H9 (cell line): ENCODE results near the gene SART1. TPM values are rescaled to one million over a fixed set of nuclear protein-coding genes. Genes with fewer than 3 reads are reported as not detected.
A peak's percentile ranks its signal among the peaks of the same experiment; 100 is the strongest.

Source experiments
- DNase-seq: peaks from one replicate; pipeline ENCODE4 v3.0.0-alpha.2; 2017
- H2AFZ ChIP-seq: one replicate; pipeline ENCODE4 v1.6.1; 2013; ENCODE audit warnings: mild to moderate bottlenecking, low read length, control low read depth, moderate library complexity
- H2AK5ac ChIP-seq: 2 replicates; pipeline ENCODE4 v1.6.1; 2013; ENCODE audit warnings: low read length, control low read depth, mixed read lengths; ENCODE audit not compliant: insufficient read length
- H2BK120ac ChIP-seq: one replicate; pipeline ENCODE4 v1.6.1; 2013; ENCODE audit warnings: low read depth, mild to moderate bottlenecking, low read length, control low read depth, inconsistent platforms; ENCODE audit not compliant: poor library complexity, severe bottlenecking
- H2BK12ac ChIP-seq: 2 replicates; pipeline ENCODE4 v1.6.1; 2013; ENCODE audit warnings: low read length, control low read depth, mixed read lengths, low read depth; ENCODE audit not compliant: insufficient read length
- H2BK15ac ChIP-seq: 2 replicates; pipeline ENCODE4 v1.6.1; 2013; ENCODE audit warnings: low read depth, low read length, control low read depth
- H2BK20ac ChIP-seq: one replicate; pipeline ENCODE4 v1.6.1; 2013; ENCODE audit warnings: low read depth, mild to moderate bottlenecking, low read length, control low read depth, inconsistent platforms; ENCODE audit not compliant: poor library complexity, severe bottlenecking
- H2BK5ac ChIP-seq: 2 replicates; pipeline ENCODE4 v1.6.1; 2013; ENCODE audit warnings: low read length, control low read depth, mixed read lengths; ENCODE audit not compliant: insufficient read length
- H3K14ac ChIP-seq: 2 replicates; pipeline ENCODE4 v1.6.1; 2013; ENCODE audit warnings: low read length, control low read depth; ENCODE audit not compliant: insufficient read depth
- H3K18ac ChIP-seq: 2 replicates; pipeline ENCODE4 v1.6.1; 2013; ENCODE audit warnings: low read depth, mild to moderate bottlenecking, mixed read lengths, low read length, control low read depth; ENCODE audit not compliant: insufficient read length
- H3K23ac ChIP-seq: 2 replicates; pipeline ENCODE4 v1.6.1; 2013; ENCODE audit warnings: low read length, control low read depth, mixed read lengths, low read depth; ENCODE audit not compliant: insufficient read length
- H3K23me2 ChIP-seq: 2 replicates; pipeline ENCODE4 v1.6.1; 2013; ENCODE audit warnings: low read depth, mild to moderate bottlenecking, mixed read lengths, low read length, control low read depth; ENCODE audit not compliant: insufficient read length, poor library complexity, severe bottlenecking
- H3K27ac ChIP-seq: 2 replicates; pipeline ENCODE4 v1.5.1; 2013; ENCODE audit warnings: low read length, control low read depth, mixed read lengths, low read depth; ENCODE audit not compliant: insufficient read length
- H3K27me3 ChIP-seq: 2 replicates; pipeline ENCODE4 v1.6.1; 2013; ENCODE audit warnings: low read length, control low read depth, inconsistent platforms; ENCODE audit not compliant: insufficient read depth
- H3K4ac ChIP-seq: 2 replicates; pipeline ENCODE4 v1.6.1; 2013; ENCODE audit warnings: low read depth, mild to moderate bottlenecking, control low read depth, inconsistent platforms, low read length, moderate library complexity
- H3K4me1 ChIP-seq: 2 replicates; pipeline ENCODE4 v1.6.1; 2013; ENCODE audit warnings: low read length, control low read depth, inconsistent platforms; ENCODE audit not compliant: insufficient read depth
- H3K4me2 ChIP-seq: 2 replicates; pipeline ENCODE4 v1.6.1; 2013; ENCODE audit warnings: low read length, control low read depth, mixed read lengths; ENCODE audit not compliant: insufficient read length, insufficient read depth
- H3K56ac ChIP-seq: 2 replicates; pipeline ENCODE4 v1.6.1; 2013; ENCODE audit warnings: low read depth, mild to moderate bottlenecking, mixed read lengths, low read length, control low read depth; ENCODE audit not compliant: insufficient read length
- H3K79me1 ChIP-seq: 2 replicates; pipeline ENCODE4 v1.6.1; 2013; ENCODE audit warnings: low read depth, mild to moderate bottlenecking, moderate library complexity, low read length, control low read depth, inconsistent platforms; ENCODE audit not compliant: insufficient read depth, poor library complexity, severe bottlenecking
- H3K79me2 ChIP-seq: 2 replicates; pipeline ENCODE4 v1.6.1; 2013; ENCODE audit warnings: low read length, control low read depth, inconsistent platforms; ENCODE audit not compliant: insufficient read depth
- H3K9ac ChIP-seq: 2 replicates; pipeline ENCODE4 v1.6.1; 2013; ENCODE audit warnings: low read length, control low read depth, mixed read lengths; ENCODE audit not compliant: insufficient read length; ENCODE audit errors: extremely low read depth
- H3K9me3 ChIP-seq: one replicate; pipeline ENCODE4 v1.6.1; 2013; ENCODE audit warnings: low read depth, low read length, inconsistent platforms; ENCODE audit not compliant: control insufficient read depth
- H3T11ph ChIP-seq: one replicate; pipeline ENCODE4 v1.6.1; 2013; ENCODE audit warnings: mild to moderate bottlenecking, low read length, control low read depth, inconsistent platforms
- H4K20me1 ChIP-seq: one replicate; pipeline ENCODE4 v1.6.1; 2013; ENCODE audit not compliant: control insufficient read depth, insufficient read length, insufficient read depth
- H4K5ac ChIP-seq: 2 replicates; pipeline ENCODE4 v1.6.1; 2013; ENCODE audit warnings: low read depth, mild to moderate bottlenecking, mixed read lengths, low read length, control low read depth; ENCODE audit not compliant: insufficient read length
- H4K8ac ChIP-seq: replicated peaks from 2 replicates; pipeline ENCODE4 v1.6.1; 2013; ENCODE audit warnings: low read length, control low read depth, mixed read lengths, low read depth; ENCODE audit not compliant: insufficient read length
- H4K91ac ChIP-seq: 2 replicates; pipeline ENCODE4 v1.6.1; 2013; ENCODE audit warnings: low read depth, mild to moderate bottlenecking, moderate library complexity, mixed read lengths, low read length, control low read depth; ENCODE audit not compliant: insufficient read length
- H3K27ac Mint-ChIP-seq, 3 experiments: 2 replicates in 2 of 3; 3 replicates in 1 of 3; pipeline ENCODE4 v1.8.0; 2020 to 2021; ENCODE audit warnings: mixed read lengths in 3 of 3, mild to moderate bottlenecking in 1 of 3, moderate library complexity in 1 of 3
- H3K27me3 Mint-ChIP-seq: 2 replicates; pipeline ENCODE4 v1.8.0; 2021; ENCODE audit warnings: low read depth, mild to moderate bottlenecking, moderate library complexity, mixed read lengths
- H3K36me3 Mint-ChIP-seq, 3 experiments: 2 replicates in 2 of 3; 3 replicates in 1 of 3; pipeline ENCODE4 v1.8.0; 2020 to 2021; ENCODE audit warnings: low read depth in 3 of 3, mixed read lengths in 3 of 3; ENCODE audit not compliant: insufficient read depth in 1 of 3
- H3K4me1 Mint-ChIP-seq, 2 experiments: 2 replicates each; pipeline ENCODE4 v1.8.0; 2020; ENCODE audit warnings: mixed read lengths in 2 of 2
- H3K4me3 Mint-ChIP-seq, 2 experiments: 2 replicates in 1 of 2; 3 replicates in 1 of 2; pipeline ENCODE4 v1.8.0; 2020 to 2021; ENCODE audit warnings: mild to moderate bottlenecking in 2 of 2, mixed read lengths in 2 of 2, moderate library complexity in 1 of 2
- H3K9me3 Mint-ChIP-seq, 2 experiments: 2 replicates in 1 of 2; 3 replicates in 1 of 2; pipeline ENCODE4 v1.8.0; 2020; ENCODE audit warnings: mild to moderate bottlenecking in 2 of 2, mixed read lengths in 2 of 2, moderate library complexity in 1 of 2
- WGBS: extraction: QIAGEN DNeasy Blood & Tissue Kit; methylation state at CpG from one replicate; pipeline ENCODE4 v1.1.7; 2013; ENCODE audit warnings: missing lambda C conversion rate, low lambda C conversion rate, mixed read lengths; ENCODE audit not compliant: insufficient read length; ENCODE audit errors: extremely low coverage; 5-methylcytosine and 5-hydroxymethylcytosine counted together
- total RNA-seq: library from RNA; stranded (reverse); gene quantifications from 2 replicates; pipeline ENCODE4 v1.2.1, GENCODE V29; 2021
- TF ChIP-seq, protein P1 (sequence below): fragments of 200-600 bp; sonication (generic); conservative IDR thresholded peaks from 3 replicates; pipeline ENCODE4 v1.8.0; 2021; ENCODE audit warnings: antibody characterized with exemption, mild to moderate bottlenecking

SART1 gene
- total RNA-seq, 1 experiment from 2014 or later: 52.0 TPM

DNA sequence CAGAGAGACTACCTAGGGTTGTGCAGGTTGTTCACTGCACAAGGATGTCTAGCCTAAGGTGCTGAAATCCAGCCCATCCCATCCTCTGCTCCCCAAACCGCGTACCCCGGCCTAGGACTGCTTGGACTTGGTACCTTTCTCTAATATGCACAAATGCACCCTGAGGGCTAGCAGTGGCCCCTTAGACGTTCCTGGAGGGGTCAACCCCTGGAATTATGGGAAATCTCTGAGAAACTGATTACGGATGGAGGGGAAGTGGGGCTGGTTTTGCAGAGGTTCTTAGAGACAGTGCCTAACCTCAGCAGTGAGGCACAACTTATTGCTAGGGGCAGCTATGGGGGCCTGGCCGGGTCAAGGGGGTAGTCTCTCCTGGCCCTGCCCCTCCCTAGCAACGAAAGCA is 45.1 kb upstream of the SART1 start:
- Histone ChIP-seq H2BK12ac (no peak overlapping the region), H3K56ac (no peak overlapping the region), H2BK20ac (no peak overlapping the region), H3K23ac (no peak overlapping the region), H2BK5ac (no peak overlapping the region), H4K5ac (no peak overlapping the region), H3K14ac (no peak overlapping the region), H2BK120ac (no peak overlapping the region), H3K4ac (no peak overlapping the region), H4K8ac (no peak overlapping the region), H3K9me3 (no peaks in the 10 kb centered on the region), H3K79me2 (no peaks in the 10 kb centered on the region), H3K18ac (no peak overlapping the region), H3K79me1 (no peaks in the 10 kb centered on the region), H3K27me3 (no peaks in the 10 kb centered on the region), H4K91ac (no peak overlapping the region), H2BK15ac (no peak overlapping the region), H3K4me2 (no peak overlapping the region), H3K4me1 (no peaks in the 10 kb centered on the region; the same call in 1 of the 2 replicates), H3K23me2 (peaks cover 11% of the 10 kb centered on the region), H2AFZ (no peak overlapping the region), H3K9ac (no peak overlapping the region), H2AK5ac (no peak overlapping the region), H4K20me1 (no peaks in the 10 kb centered on the region), H3K27ac (no peak overlapping the region), H3T11ph (no peak overlapping the region)
- WGBS: no CpG with 5 or more reads among the region's 7 CpGs
- Mint-ChIP-seq H3K36me3 (peaks cover 0 to 7% (median 5%) of the 10 kb centered on the region in 3 experiments; a peak in 5 of 7 replicates), H3K9me3 (no peaks in the 10 kb centered on the region; a peak in 1 of 5 replicates), H3K4me1 (peaks cover 24 to 34% of the 10 kb centered on the region in 2 experiments), H3K27me3 (peaks cover 7% of the 10 kb centered on the region), H3K27ac (no peak overlapping the region), H3K4me3 (peak overlapping the region; percentile 83 to 89; a peak in 2 of 5 replicates)
- no peak for DNase-seq
- TF ChIP-seq, protein P1, sequence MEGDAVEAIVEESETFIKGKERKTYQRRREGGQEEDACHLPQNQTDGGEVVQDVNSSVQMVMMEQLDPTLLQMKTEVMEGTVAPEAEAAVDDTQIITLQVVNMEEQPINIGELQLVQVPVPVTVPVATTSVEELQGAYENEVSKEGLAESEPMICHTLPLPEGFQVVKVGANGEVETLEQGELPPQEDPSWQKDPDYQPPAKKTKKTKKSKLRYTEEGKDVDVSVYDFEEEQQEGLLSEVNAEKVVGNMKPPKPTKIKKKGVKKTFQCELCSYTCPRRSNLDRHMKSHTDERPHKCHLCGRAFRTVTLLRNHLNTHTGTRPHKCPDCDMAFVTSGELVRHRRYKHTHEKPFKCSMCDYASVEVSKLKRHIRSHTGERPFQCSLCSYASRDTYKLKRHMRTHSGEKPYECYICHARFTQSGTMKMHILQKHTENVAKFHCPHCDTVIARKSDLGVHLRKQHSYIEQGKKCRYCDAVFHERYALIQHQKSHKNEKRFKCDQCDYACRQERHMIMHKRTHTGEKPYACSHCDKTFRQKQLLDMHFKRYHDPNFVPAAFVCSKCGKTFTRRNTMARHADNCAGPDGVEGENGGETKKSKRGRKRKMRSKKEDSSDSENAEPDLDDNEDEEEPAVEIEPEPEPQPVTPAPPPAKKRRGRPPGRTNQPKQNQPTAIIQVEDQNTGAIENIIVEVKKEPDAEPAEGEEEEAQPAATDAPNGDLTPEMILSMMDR: no peak
